CD4-positive, alpha-beta T cell treated with Interleukin-1 beta for 1 hour (primary cell): ENCODE measurements around the gene PTCD1.
"Not testable (repeated sequence)": the region's sequence is repeated elsewhere in the genome, so short reads cannot be mapped to it uniquely, and the experiment has no call there.

ENCODE experiments used
- DNase-seq, 2 donors: peaks; one replicate each; pipeline ENCODE4 v3.0.0-alpha.2; 2020 to 2022

Gene PTCD1

DNA sequence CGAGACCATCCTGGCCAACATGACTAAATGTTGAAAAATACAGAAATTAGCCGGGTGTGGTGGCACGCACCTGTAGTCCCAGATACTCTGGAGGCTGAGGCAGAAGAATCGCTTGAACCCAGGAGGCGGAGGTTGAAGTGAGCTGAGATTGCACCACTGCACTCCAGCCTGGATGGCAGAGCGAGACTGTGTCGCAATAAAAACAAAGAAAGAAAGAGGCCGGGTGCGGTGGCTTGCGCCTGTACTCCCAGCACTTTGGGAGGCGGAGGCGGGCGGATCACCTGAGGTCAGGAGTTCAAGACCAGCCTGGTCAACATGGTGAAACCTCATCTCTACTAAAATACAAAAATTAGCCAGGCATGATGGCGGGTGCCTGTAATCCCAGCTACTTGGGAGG, 51.4 kb downstream of the PTCD1 start:
- not testable (repeated sequence) for DNase-seq

DNA sequence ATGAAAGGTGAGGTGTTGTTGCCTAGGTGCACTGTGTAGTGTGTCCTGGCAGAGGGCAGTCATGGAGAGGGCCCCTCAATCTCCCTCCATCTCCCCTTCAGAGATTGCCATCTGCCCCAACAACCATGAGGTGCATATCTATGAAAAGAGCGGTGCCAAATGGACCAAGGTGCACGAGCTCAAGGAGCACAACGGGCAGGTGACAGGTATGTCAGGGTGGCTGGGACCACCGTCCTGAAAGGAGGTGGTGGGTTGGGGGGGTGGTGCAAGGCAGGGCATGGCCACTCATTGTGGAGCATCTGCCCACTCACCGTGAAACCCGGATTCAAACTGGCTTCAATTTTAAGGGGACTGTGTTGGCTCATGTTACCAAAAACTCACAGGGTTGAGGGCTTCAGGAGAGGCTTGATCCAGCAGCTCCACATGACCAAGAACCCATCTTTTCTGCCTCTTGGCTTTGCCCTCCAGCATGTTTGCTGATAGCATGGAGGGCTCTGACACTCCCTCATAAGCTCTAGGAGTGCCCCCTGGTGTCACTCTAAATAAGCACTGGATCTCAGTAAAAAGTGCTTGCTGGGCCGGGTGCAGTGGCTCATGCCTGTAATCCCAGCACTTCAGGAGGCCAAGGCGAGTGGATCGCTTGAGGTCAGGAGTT, 51.9 kb downstream of the PTCD1 start:
- peak; percentile 57 to 62 for DNase-seq

DNA sequence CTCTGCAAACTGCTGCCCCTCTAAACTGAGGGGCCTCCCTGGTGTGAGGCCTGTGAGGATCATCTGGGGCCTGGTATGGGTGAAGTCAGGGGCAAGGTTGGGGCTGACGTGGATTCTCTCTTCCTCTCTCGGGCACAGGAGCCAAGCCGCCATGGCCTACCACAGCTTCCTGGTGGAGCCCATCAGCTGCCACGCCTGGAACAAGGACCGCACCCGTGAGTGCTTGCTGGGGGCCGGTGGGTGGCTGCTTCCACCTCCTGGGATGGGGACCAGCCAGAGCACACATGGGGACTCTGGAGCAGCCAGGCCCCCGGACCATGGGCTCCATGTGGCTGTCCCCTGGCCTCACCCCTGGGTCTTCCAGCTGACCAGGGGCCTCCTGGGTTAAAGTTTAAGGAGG, 53.0 kb downstream of the PTCD1 start:
- DNase-seq = no peak

DNA sequence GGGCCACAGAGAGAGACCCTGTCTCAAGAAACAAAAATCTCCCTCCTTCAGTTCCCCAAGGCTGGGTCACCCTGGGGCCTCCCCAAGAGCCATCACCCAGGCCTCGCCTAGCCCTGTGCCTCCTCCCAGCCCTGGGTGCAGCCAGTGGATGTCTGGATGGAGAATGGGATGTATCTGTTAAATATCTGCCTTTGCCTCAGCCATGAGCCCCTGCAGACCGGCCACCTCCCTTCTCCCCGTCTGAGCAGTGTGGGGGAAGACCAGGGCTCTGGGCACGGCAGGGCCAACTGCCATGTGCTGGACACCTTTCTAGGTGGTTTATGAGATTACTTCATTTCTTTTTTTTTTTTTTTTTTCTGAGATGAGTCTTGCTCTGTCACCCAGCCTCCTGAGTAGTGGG, 54.1 kb downstream of the PTCD1 start:
- DNase-seq = no peak

DNA sequence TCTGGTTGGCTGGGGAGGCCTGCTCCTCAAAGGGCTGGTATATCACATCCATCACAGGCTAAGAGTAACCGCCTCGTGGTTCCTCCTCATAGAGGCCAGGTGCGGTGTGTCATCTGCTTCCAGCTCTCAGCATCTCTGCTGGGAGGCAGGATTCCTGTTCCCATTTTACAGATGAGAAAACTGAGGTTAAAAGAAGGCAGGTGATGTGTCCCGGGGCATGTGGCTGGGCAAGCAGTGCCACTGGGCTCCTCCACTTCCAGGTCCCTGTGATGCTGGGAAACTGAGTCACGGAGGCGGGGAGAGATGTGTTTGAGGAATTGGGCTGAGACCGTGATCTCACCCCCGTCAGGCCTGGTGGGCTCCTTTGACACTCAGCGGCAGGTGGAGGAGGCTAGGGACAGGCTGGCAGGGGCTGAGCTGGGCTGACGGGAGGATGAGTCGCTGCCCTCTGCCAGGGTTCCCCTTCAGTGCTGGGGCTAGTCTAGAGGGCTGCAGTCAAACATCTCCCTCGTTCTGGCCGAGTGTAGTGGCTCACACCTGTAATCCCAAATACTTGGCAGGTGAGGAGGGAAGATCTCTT, 54.7 kb downstream of the PTCD1 start:
- DNase-seq = no peak

DNA sequence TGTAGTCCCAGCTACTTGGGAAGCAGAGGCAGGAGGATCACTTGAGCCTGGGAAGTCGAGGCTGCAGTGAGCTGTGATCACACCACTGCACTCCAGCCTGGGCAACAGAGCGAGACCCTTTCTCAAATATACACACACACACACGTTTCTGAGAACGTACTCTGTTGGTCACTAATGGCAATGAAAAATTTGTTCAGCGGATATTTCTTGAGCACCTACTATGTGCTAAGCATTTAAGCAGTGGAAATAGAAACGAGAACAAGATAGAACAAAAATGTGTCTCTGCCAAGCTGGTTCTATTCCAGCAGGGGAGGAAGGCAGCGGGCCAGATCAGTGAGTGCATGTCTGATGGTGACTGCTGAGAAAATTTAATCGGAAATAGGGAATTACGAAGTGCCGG, 55.4 kb downstream of the PTCD1 start:
- DNase-seq = no peak

DNA sequence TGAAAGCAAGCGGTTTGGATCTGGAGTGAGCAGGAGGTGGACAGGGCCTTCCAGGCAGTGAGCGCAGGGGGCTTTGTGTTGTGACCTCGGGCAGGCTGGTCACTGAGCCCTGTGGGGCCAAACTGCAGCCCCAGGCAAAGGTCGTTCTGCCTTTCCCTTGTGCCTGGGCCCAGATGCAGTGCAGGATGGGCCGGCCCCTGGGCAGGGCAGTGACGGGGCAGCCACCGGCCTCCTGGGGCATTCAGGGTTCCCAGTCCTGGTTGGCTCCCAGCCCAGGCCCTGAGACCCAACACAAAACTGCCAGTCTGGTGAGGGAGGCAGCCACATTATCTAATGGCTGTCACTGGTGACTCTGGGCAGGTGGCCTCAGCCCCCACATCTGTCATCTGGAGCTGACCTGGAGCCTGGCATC, 56.9 kb downstream of the PTCD1 start:
- DNase-seq = no peak

DNA sequence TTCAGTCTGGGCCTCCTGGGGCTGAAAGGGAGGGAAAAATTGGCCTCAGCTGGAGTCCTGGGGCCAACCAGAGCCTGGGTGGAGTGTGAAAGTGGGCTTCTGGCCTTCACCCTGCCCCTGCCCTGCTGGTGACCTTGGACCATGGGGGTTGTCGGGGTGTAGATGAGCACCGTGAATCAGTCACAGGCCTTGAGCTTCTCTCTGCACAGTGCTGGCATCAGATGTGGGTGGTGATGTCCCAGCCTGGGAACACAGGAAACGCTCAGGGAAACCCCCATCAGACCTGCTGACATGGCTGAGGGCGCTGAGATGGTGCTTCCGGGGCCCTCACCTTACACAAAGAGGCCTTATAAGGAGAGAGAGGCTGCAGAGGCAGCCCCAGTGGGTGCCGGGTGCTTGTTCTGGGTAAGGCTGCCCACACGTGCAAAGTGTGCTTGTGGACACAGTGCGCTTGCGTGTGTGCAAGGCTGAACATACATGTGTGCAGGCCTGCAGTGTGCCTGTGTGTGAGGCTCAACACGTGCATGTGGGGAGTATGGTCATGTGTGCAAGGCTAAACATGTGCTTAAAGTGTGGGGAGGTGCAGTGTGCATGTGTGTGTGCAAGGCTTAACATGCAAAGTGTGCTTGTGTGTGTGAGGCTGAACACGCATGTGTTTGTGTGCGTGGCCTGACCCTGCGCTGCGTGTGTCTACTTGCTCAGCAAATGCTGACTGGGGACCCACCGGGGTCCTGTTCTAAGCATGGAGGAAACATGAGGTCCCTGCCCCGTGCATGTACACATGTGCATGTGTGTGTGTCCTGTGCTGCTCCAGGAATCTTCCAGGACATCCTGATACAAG, 57.6 kb downstream of the PTCD1 start:
- DNase-seq = peak; percentile 92 to 95

DNA sequence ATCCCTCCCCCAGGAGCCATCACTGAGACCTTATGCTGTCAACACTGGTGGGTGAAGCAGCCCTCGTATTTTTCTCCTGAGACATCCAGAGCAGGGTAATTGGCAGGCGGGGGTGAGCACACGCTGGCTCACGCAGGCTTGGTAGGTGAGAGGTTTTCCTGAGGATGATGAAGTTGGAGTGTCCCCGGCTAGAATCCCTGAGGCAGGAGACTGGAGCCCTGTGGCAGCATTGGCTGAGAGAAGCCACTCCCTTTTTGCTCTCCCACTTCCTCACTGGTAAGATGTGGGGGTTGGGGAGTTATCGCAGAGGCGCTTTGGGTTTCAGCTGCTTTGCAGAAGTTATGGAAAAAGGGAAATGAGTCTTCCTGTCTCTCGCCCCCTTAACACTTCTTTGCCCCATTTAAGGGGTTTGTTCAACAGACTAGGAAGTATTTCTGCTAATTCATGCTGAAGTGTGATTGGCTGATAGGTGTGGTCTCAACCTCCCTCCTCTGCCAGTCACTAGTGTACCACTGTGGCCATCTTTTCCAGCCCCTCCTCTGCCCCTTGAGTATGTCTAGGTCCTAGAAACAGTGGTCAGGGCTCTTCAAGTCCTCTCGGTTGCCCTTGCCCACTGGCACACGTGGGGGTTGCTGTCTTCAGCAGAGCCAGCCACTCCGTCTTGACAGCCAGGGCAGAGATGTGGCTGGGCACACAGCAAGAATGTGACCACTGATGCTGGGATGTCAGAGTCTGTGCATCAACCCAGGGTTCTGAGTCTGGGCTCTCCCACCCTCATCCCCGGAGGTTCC, 58.4 kb downstream of the PTCD1 start:
- DNase-seq = peak; percentile 61 to 74

DNA sequence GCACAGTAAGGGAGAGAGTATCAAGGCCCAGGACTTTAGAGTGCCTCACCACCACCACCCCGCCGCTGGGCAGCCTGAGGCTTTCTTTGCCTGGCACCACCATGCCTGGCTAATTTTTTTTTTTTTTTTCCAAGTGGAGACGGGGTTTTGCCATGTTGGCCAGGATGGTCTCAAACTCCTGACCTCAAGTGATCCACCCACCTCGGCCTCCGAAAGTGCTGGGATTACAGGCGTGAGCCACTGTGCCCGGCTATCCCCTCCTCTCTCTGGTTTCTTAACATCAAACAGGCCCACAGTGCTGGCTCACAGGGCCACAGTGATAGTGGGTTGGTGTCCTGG, 58.9 kb downstream of the PTCD1 start:
- DNase-seq = peak in 1 of 2 donors; percentile 24

DNA sequence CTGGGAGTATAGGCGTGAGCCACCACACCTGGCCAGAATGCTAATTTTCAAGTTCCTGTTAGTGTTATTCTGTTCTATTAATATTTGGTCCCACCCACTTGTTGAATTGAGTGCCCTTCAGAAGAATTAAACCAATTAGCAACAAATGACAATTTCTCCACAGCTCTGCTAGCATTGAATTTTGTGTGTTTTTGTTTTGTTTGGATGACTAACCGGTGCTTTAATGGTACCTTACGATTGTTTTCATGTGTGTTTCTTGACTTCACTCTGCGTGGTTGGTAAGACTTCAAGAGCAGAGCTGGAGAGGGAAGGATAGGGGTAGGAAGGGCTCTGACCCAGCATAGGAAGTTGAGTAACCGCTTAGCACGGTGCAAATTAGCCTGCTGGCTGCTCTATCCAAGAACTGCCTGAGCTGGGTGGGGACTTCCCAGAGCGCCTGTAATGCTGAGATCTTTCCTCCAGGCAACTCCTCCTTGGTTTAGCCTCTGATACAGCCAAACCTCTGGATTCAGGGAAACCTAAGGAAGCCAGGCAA, 59.5 kb downstream of the PTCD1 start:
- DNase-seq = peak; percentile 72

DNA sequence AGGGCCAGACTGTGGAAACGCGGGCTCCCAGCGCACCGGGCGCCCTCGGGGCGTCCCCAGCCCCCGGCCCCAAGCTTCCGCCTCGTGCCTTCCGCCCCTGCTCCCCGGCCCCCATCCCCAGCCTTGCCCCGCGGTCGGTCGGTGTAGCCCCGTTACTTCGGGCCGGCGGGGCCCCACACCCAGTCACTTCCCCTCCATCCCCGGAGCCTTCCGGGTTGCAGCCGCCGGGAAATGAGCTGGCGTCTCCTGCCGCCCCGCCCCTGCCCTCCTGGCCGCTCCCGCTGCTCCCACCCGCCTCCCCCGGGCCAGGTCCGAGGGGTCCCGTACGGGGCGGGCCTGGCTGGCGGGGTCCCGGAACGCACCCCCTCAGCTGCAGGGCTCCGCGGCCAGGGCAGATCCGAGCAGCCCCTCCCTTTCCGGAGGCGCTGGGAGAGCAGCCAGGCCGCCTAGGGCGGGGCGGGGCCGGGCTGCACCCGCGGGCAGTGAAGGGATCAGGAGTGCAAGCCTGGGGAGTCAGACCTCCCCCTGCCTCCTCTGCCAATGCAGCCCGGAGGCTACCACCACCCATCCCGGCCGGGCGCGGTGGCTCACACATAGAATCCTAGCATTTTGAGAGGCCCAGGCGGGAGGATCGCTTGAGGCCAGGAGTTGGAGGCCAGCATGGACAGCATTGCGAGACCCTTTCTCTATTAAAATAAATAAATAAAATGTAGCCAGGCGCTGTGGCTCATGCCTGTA, 63.4 kb downstream of the PTCD1 start:
- DNase-seq = peak; percentile 67 to 71

DNA sequence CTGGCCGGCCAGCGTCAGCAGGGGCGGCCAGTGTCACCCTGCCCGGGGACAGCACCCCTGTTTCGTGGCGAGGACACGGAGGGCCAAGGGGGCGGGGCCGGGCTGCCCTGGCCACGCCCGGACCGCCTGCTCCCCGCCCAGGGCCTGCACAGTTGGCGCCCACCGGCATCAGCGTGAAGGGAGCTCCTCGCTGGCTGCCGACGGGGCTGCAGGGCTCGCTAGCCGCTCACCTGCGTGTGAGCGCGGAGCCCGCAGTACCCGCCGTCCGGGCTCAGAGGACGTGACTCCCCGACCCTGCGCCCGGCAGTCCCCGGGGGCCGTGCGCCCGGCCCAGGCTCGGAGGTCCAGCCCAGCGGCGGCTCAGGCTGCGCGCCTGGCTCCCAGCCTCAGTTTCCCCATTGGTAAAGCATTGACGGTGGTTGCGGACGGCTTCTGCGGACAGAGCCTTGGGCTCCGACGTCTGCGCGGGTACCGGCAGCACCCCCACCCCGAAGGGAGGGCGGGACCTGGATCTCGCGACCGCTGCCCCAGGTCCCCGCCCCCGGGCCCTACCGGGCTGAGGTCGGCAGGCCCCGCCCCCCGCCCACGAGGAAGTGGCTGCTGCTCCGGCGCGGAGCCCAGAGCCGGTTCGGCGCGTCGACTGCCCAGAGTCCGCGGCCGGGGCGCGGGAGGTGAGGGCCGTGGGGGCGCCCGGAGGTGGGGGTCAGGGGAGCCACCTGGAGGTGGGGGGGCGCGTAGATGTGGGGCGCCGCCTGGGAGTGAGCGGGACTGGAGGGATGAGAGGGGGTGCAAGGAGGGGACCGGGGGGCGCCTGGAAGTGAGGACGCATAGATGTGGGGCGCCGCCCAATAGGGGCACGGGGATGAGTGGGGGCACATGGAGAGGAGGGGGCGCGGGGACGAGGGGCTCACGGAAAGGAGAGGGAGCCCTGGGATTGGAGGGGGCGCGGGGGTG, 64.2 kb downstream of the PTCD1 start, which contains the start of gene ARPC1B:
TSS of gene ARPC1B (plus strand) at position 620 of the 954 bp plus-strand sequence. CDS start 10,985 bp downstream, outside the sequence.
- DNase-seq = peak; percentile 86 to 89

DNA sequence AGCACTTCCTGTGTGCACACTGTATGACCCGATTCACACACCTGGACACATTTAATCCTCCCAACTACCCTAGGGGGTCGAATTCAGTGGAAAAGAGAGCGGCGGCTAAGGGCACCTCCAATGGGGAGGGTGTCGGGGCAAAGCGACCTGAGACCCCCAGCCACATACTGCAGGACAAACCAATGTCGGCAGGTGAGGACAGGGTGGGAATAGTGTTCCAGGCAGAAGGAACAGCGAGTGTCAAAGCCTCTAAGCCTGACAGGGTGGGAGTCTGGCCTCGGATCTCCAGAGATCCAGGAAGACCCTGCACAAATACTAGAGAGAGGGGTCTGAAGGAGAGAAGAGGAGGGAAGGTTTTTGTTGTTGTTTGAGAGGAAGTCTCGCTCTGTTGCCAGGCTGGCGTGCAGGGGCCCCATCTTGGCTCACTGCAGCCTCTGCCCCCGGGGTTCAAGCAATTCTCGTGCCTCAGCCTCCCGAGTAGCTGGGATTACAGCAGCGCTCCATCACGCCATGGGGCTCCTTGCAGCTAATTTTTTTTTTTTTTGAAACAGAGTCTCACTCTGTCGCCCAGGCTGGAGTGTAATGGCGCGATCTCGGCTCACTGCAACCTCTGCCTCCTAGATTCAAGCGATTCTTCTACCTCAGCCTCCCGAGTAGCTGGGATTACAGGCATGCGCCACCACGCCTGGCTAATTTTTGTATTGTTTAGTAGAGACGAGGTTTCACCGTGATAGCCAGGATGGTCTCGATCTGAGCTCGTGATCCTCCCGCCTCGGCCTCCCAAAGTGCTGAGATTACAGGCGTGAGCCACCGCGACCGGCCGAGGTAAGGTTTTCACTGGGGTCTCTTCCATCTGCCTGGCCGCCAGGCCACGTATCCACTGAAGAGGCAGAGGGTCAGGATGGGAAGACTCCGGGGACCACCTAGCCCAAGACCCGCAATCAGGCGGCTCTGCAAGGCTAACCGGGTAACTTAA, 65.2 kb downstream of the PTCD1 start:
- no peak for DNase-seq

DNA sequence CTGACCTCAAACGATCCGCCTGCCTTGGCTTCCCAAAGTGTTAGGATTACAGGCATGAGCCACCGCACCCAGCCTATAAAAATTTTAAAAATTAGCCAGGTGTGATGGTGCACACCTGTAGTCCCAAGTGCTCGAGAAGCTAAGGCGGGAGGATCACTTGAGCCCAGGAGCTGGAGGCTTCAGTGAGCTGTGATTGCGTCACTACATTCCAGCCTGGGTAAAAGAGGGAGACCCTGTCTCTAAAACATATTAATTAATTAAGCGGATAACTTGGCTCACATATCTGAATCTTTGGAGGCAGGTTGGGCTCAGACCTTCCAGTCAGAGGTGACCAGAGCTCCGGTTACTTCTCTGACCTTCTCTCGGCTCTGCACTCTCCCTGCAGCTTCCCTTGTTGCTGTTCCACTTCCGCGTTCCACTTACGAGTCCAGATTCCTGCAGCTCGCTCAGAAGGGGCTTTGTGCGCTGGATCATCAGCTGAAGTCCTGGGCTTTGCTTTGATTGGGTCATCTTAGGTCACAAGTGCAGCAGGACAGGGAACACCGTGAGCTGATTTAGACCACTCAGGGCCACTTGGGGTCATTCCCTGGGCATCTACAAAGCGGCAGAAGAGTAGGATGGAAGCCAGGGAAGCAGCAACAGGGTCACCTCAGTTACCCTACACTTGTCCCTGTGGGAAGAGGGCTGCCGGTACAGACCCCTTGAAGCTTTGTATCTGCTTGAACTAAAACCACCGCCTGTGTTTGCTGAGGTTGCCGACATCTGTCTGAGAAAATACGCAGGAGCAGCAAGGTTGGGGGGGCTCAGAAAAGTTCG, 66.1 kb downstream of the PTCD1 start:
- no peak for DNase-seq

DNA sequence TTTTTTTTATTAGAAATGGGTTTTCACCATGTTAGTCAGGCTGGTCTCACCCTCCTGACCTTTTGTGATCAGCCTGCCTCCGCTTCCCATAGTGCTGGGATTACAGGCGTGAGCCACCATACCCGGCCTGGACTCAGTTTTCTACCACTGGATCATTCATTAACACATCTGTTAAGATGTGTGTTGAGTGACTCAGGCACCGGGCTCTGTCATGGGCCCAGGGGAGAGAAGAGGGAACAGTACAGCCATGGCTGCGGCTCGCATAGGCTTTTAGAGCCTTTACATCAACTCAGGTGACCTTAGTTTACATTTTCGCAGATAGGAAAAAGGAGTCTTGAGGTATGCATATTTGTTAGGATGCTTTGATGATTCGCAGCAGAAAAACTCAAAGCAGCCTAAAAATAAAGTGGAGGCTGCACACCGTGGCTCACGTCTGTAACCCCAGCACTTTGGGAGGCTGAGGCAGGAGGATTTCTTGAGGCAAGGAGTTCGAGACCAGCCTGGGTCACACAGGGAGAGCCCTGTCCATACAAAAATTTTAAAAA, 67.2 kb downstream of the PTCD1 start:
- no peak for DNase-seq

DNA sequence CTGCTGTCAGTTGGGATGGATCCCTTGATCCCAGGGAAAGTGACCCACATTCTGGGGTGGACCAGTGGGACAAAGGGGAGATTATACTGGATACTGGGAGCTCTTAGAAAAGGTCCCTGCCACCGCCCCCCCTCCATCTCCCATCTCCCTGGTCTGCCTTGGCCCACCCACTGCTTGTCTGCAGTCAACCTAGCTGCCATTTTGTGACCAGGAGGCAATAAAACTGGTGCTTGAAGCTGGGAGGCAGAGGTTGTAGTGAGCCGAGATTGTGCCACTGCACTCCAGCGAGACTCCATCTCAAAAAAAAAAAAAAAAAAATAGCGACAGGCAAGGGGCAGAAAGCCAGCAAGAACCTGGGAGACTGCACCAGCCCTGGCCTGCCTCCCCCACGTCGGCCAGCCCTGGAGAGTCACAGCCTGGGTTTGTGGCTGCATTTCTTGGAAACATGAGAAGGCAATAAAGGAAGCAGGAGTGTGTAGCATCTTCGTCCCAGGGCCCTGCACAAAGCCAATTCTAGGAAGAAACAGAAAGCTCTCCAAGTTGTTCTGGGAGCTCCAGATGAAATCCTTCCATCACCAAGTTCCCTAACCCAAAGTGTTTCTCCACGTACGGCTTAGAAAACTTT, 68.7 kb downstream of the PTCD1 start:
- no peak for DNase-seq
